ENCODE measurements around the gene NPC2.

The NPC2 gene

GRCh38 chr14:74510959-74511409 is 17.9 kb upstream of the NPC2 start:
- TF ChIP-seq CTCF (IDR thresholded peaks at IDR 0.05; ENCODE audit: low read depth, low read length, missing control alignments), result no peak
- no peak for DNase-seq
- Histone ChIP-seq H3K27ac (peak overlapping the region; percentile 62), H3K27me3 (replicated peaks) (no peaks in the 10 kb centered on the region), H3K36me3 (replicated peaks) (peaks cover 41% of the 10 kb centered on the region), H3K4me3 (ENCODE audit: low read depth, low read length) (no peak overlapping the region)
- in situ Hi-C loops (cut with HindIII; ENCODE audit: low pct_ligation_motif_present, low sequenced_read_pairs), result no loop called here

- H3K27ac ChIP-seq, result peak overlapping the region; percentile 62
- no peak for TF ChIP-seq CTCF (IDR thresholded peaks at IDR 0.05; ENCODE audit: low read depth, low read length, missing control alignments)
- in situ Hi-C loops (cut with HindIII; ENCODE audit: low pct_ligation_motif_present, low sequenced_read_pairs), result no loop called here
- H3K36me3 ChIP-seq (replicated peaks), result peaks cover 35% of the 10 kb centered on the region
- no peak overlapping the region for H3K4me3 ChIP-seq (ENCODE audit: low read depth, low read length)
- peak; percentile 67 for DNase-seq
- H3K27me3 ChIP-seq (replicated peaks), result no peaks in the 10 kb centered on the region
These were observed 17.3 kb upstream of the NPC2 start for GRCh38 chr14:74510223-74510931.

- in situ Hi-C loops (cut with HindIII; ENCODE audit: low pct_ligation_motif_present, low sequenced_read_pairs), result no loop called here
- Histone ChIP-seq H3K27me3 (replicated peaks) (no peaks in the 10 kb centered on the region), H3K27ac (no peak overlapping the region), H3K36me3 (replicated peaks) (peaks cover 36% of the 10 kb centered on the region), H3K4me3 (ENCODE audit: low read depth, low read length) (no peak overlapping the region)
- DNase-seq, result no peak
- no peak for TF ChIP-seq CTCF (IDR thresholded peaks at IDR 0.05; ENCODE audit: low read depth, low read length, missing control alignments)
These were observed 16.6 kb upstream of the NPC2 start for GRCh38 chr14:74509587-74510222.

GRCh38 chr14:74508844-74509428 is 15.8 kb upstream of the NPC2 start:
- Histone ChIP-seq H3K36me3 (replicated peaks) (peaks cover 39% of the 10 kb centered on the region), H3K27ac (no peak overlapping the region)
- DNase-seq, result no peak

GRCh38 chr14:74508292-74508731 is 15.2 kb upstream of the NPC2 start:
- Histone ChIP-seq H3K27ac (no peak overlapping the region), H3K27me3 (replicated peaks) (no peaks in the 10 kb centered on the region), H3K4me3 (ENCODE audit: low read depth, low read length) (no peak overlapping the region), H3K36me3 (replicated peaks) (peaks cover 33% of the 10 kb centered on the region)
- no peak for DNase-seq
- in situ Hi-C loops (cut with HindIII; ENCODE audit: low pct_ligation_motif_present, low sequenced_read_pairs), result no loop called here
- TF ChIP-seq CTCF (IDR thresholded peaks at IDR 0.05; ENCODE audit: low read depth, low read length, missing control alignments), result peak; percentile 83

More at GRCh38 chr14:74508844-74509428, 15.8 kb upstream of the NPC2 start:
- no peak for TF ChIP-seq CTCF (IDR thresholded peaks at IDR 0.05; ENCODE audit: low read depth, low read length, missing control alignments)
- Histone ChIP-seq H3K27me3 (replicated peaks) (no peaks in the 10 kb centered on the region), H3K4me3 (ENCODE audit: low read depth, low read length) (no peak overlapping the region)
- in situ Hi-C loops (cut with HindIII; ENCODE audit: low pct_ligation_motif_present, low sequenced_read_pairs), result no loop called here

Measured in brain microvascular endothelial cell (primary cell).